H1 (cell line): ENCODE results near the gene PNMA1.

Experiments used
- ASH2L ChIP-seq: fragments of 200-600, 300-600 bp; sonication (generic); IDR thresholded peaks from one replicate; pipeline ENCODE4 v1.7.1; 2017; ENCODE audit warnings: low read length
- CBX5 ChIP-seq: fragments of 300-800, 300-1000 bp; sonication (generic); IDR thresholded peaks from 2 replicates; pipeline ENCODE4 v1.7.1; 2016; ENCODE audit warnings: antibody characterized with exemption, low read length, low read depth
- CREB1 ChIP-seq: IDR thresholded peaks from 2 replicates; pipeline ENCODE4 v1.6.1; 2012; ENCODE audit warnings: inconsistent platforms
- CTCF ChIP-seq, 3 experiments: IDR thresholded peaks; 1 replicate in 2 of 3; 2 replicates in 1 of 3; pipeline versions ENCODE4 v1.5.1 to v1.6.1; 2011; ENCODE audit warnings: low read length in 3 of 3, mild to moderate bottlenecking in 3 of 3, inconsistent platforms in 2 of 3, low read depth in 1 of 3, moderate library complexity in 1 of 3; ENCODE audit not compliant: insufficient read depth in 1 of 3; ENCODE audit errors: control extremely low read depth in 1 of 3
- EP300 ChIP-seq, 2 experiments: IDR thresholded peaks; 1 replicate in 1 of 2; 2 replicates in 1 of 2; pipeline ENCODE4 v1.6.1; 2011 to 2012; ENCODE audit warnings: low read depth in 2 of 2, low read length in 2 of 2, mild to moderate bottlenecking in 2 of 2, borderline replicate concordance in 1 of 2, inconsistent platforms in 1 of 2, moderate library complexity in 1 of 2
- EZH2 ChIP-seq: fragments of 200-600 bp; sonication (generic); IDR thresholded peaks from 2 replicates; pipeline ENCODE4 v1.7.1; 2012; ENCODE audit warnings: low read depth, mild to moderate bottlenecking, moderate library complexity, low read length, inconsistent platforms; ENCODE audit not compliant: severe bottlenecking
- JUN ChIP-seq: IDR thresholded peaks from 2 replicates; pipeline ENCODE4 v1.6.1; 2011; ENCODE audit warnings: low read depth, mild to moderate bottlenecking, improper control_type of control experiment, low read length
- KDM1A ChIP-seq: fragments of 200-600, 300-600 bp; sonication (generic); IDR thresholded peaks from 2 replicates; pipeline ENCODE4 v1.7.1; 2016; ENCODE audit warnings: mild to moderate bottlenecking, low read length, borderline replicate concordance
- POLR2A ChIP-seq, 2 experiments: IDR thresholded peaks; 1 replicate in 1 of 2; 2 replicates in 1 of 2; pipeline ENCODE4 v1.6.1; 2011; ENCODE audit warnings: low read depth in 2 of 2, low read length in 2 of 2, mild to moderate bottlenecking in 2 of 2; ENCODE audit errors: control extremely low read depth in 1 of 2
- POLR2AphosphoS5 ChIP-seq: IDR thresholded peaks from 2 replicates; pipeline ENCODE4 v1.6.1; 2011; ENCODE audit warnings: low read depth, low read length
- RXRA ChIP-seq: IDR thresholded peaks from 2 replicates; pipeline ENCODE4 v1.6.1; 2011; ENCODE audit warnings: low read depth, mild to moderate bottlenecking, low read length, moderate library complexity; ENCODE audit not compliant: insufficient read depth
- ZNF274 ChIP-seq: IDR thresholded peaks from 2 replicates; pipeline ENCODE4 v1.7.0; 2012; ENCODE audit warnings: low read length, borderline replicate concordance; ENCODE audit errors: extremely low read depth

GRCh38 chr14:73740618-73741326 lies 26.6 kb upstream of the PNMA1 start:
- TF ChIP-seq ASH2L: peak; percentile 52
- no peak for TF ChIP-seq CTCF (IDR thresholded peaks at IDR 0.05; ENCODE audit: control extremely low read depth in 1 of 3, insufficient read depth in 1 of 3, low read depth in 1 of 3, low read length in 3 of 3)
- no peak for TF ChIP-seq CBX5
- no peak for TF ChIP-seq EP300 (IDR thresholded peaks at IDR 0.05; ENCODE audit: borderline replicate concordance in 1 of 2, low read depth in 2 of 2, low read length in 2 of 2)
- no peak for TF ChIP-seq ZNF274
- TF ChIP-seq JUN: no peak
- no peak for TF ChIP-seq POLR2AphosphoS5
- no peak for TF ChIP-seq RXRA
- no peak for TF ChIP-seq CREB1
- no peak for TF ChIP-seq POLR2A (IDR thresholded peaks at IDR 0.05; ENCODE audit: control extremely low read depth in 1 of 2, low read depth in 2 of 2, low read length in 2 of 2)
- TF ChIP-seq EZH2: no peak
- no peak for TF ChIP-seq KDM1A
